B cell (primary cell): ENCODE measurements around the gene TMEM163. TPM values are rescaled to one million over a fixed set of nuclear protein-coding genes. Genes with fewer than 3 reads are reported as not detected.

ENCODE experiments used
- ATAC-seq: fragments of 200-7000 bp; cut with Tn5 transposase; one replicate; pipeline ENCODE4 v1.10.0; 2021; ENCODE audit warnings: low read depth, mild to moderate bottlenecking, moderate number of reproducible peaks, moderate library complexity
- CTCF ChIA-PET: fragments of 350-600 bp; sonication (Branson Sonifier 250); formaldehyde crosslinking; loops from one replicate; lab custom pipeline; 2021; ENCODE audit warnings: antibody characterized with exemption, inconsistent platforms; lab: Charles Lee
- POLR2A ChIA-PET: fragments of 350-600 bp; sonication (Branson Sonifier 250); formaldehyde crosslinking; loops from one replicate; lab custom pipeline; 2021; ENCODE audit warnings: antibody characterized with exemption; lab: Charles Lee
- DNase-seq: peaks from one replicate; pipeline ENCODE4 v3.0.0; 2013
- H2AFZ ChIP-seq: 2 replicates; pipeline ENCODE4 v1.6.1; 2012; ENCODE audit warnings: mild to moderate bottlenecking, low read depth, low read length; ENCODE audit not compliant: insufficient read depth, poor library complexity, severe bottlenecking
- H3K27ac ChIP-seq, 2 donors: 1 replicate in 1 of 2; 2 replicates in 1 of 2; pipeline ENCODE4 v1.5.1; 2012 to 2013; ENCODE audit warnings: low read length in 2 of 2, mild to moderate bottlenecking in 2 of 2, moderate library complexity in 1 of 2
- H3K27me3 ChIP-seq, 4 experiments: fragments of 200-600 bp in 1 of 4; sonication (generic) in 1 of 4; replicated peaks in 1 of 4; 1 replicate in 2 of 4; 2 replicates in 2 of 4; pipeline versions ENCODE4 v1.6.1 to v1.7.0; 2013 to 2016; ENCODE audit warnings: low read length in 3 of 4, mild to moderate bottlenecking in 2 of 4, mixed read lengths in 1 of 4, moderate library complexity in 1 of 4; ENCODE audit not compliant: insufficient read depth in 4 of 4, control insufficient read depth in 3 of 4; ENCODE audit errors: control extremely low read depth in 1 of 4
- H3K36me3 ChIP-seq, 2 experiments: replicated peaks in 1 of 2; 1 replicate in 1 of 2; 2 replicates in 1 of 2; pipeline versions ENCODE4 v1.6.1 to v1.7.1; 2013; ENCODE audit warnings: low read length in 1 of 2; ENCODE audit not compliant: insufficient read depth in 2 of 2, control insufficient read depth in 1 of 2; ENCODE audit errors: control extremely low read depth in 1 of 2, extremely low read depth in 1 of 2
- H3K4me1 ChIP-seq, 2 donors: fragments of 200-600 bp in 1 of 2; sonication (generic) in 1 of 2; 1 replicate in 1 of 2; 2 replicates in 1 of 2; pipeline versions ENCODE4 v1.5.1 to v1.6.1; 2013 to 2017; ENCODE audit warnings: low read length in 2 of 2; ENCODE audit not compliant: control insufficient read depth in 2 of 2, insufficient read depth in 2 of 2
- H3K4me2 ChIP-seq: replicated peaks from 2 replicates; pipeline ENCODE3; 2012; ENCODE audit warnings: mild to moderate bottlenecking, low read depth, low read length; ENCODE audit not compliant: poor library complexity, severe bottlenecking
- H3K4me3 ChIP-seq, 5 experiments: fragments of 200-600 bp in 1 of 5; sonication (generic) in 1 of 5; 1 replicate in 3 of 5; 2 replicates in 2 of 5; pipeline versions ENCODE4 v1.5.1 to v1.7.0; 2011 to 2016; ENCODE audit warnings: low read length in 4 of 5, mild to moderate bottlenecking in 4 of 5, low read depth in 2 of 5, control low read depth in 1 of 5, moderate library complexity in 1 of 5; ENCODE audit not compliant: insufficient read depth in 1 of 5; ENCODE audit errors: control extremely low read depth in 1 of 5, extremely low read depth in 1 of 5
- H3K79me2 ChIP-seq: fragments of 200-600 bp; sonication (generic); one replicate; pipeline ENCODE4 v1.6.0; 2016; ENCODE audit warnings: low read length; ENCODE audit not compliant: control insufficient read depth, insufficient read depth
- H3K9ac ChIP-seq: fragments of 200-600 bp; sonication (generic); 2 replicates; pipeline ENCODE4 v1.6.1; 2017; ENCODE audit warnings: mild to moderate bottlenecking, low read length, moderate library complexity
- H3K9me3 ChIP-seq, 3 donors: one replicate each; pipeline versions ENCODE4 v1.6.1 to v1.7.1; 2013; ENCODE audit warnings: low read length in 2 of 3; ENCODE audit not compliant: control insufficient read depth in 2 of 3, insufficient read depth in 1 of 3; ENCODE audit errors: control extremely low read depth in 1 of 3
- H4K20me1 ChIP-seq: 2 replicates; pipeline ENCODE4 v1.6.0; 2012; ENCODE audit warnings: mild to moderate bottlenecking, low read length; ENCODE audit not compliant: insufficient read depth, control insufficient read depth, poor library complexity, severe bottlenecking
- H3K27ac Mint-ChIP-seq: one replicate; pipeline ENCODE4 v1.8.0; 2021; ENCODE audit warnings: mixed read lengths
- H3K27me3 Mint-ChIP-seq: one replicate; pipeline ENCODE4 v1.8.0; 2021; ENCODE audit warnings: mixed read lengths
- H3K4me1 Mint-ChIP-seq: one replicate; pipeline ENCODE4 v1.8.0; 2021; ENCODE audit warnings: mixed read lengths
- H3K4me3 Mint-ChIP-seq: one replicate; pipeline ENCODE4 v1.8.0; 2021; ENCODE audit warnings: mixed read lengths
- H3K9me3 Mint-ChIP-seq: one replicate; pipeline ENCODE4 v1.8.0; 2022; ENCODE audit warnings: mixed read lengths; ENCODE audit not compliant: insufficient read depth
- EZH2 ChIP-seq: IDR thresholded peaks from 2 replicates; pipeline ENCODE4 v1.6.1; 2012; ENCODE audit warnings: borderline replicate concordance, low read depth, mild to moderate bottlenecking, moderate library complexity, low read length; ENCODE audit not compliant: insufficient read depth, poor library complexity, severe bottlenecking
- WGBS: methylation state at CpG from one replicate; pipeline ENCODE4 v1.1.5; 2013; ENCODE audit warnings: missing lambda C conversion rate; ENCODE audit not compliant: insufficient coverage; 5-methylcytosine and 5-hydroxymethylcytosine counted together
- intact Hi-C: fragments of 100-400 bp; cut with micrococcal nuclease; formaldehyde crosslinking; loops from one replicate; pipeline ENCODE4 v1.10.0; 2022
- polyA plus RNA-seq: library from polyadenylated mRNA; depleted of rRNA; stranded (reverse); fragments of >200 nt; gene quantifications from 2 replicates; pipeline ENCODE4 v1.2.3, GENCODE V29; 2012
- total RNA-seq, 2 donors: library from RNA; stranded (reverse); fragments of 120-200 nt in 1 of 2; gene quantifications; 1 replicate in 1 of 2; 2 replicates in 1 of 2; pipeline versions ENCODE4 v1.2.3 to v1.2.4, GENCODE V29; 2013 to 2022
- TF ChIP-seq, protein P1 (sequence below): fragments of 200-600 bp; IDR thresholded peaks from one replicate; pipeline ENCODE4 v1.8.0; 2022; ENCODE audit warnings: antibody characterized with exemption, mild to moderate bottlenecking

The TMEM163 gene
- total and polyA plus RNA-seq, 2 donors (not counting 1 experiment from before 2014, with no cell fraction given) = 2.6 to 5.6 TPM

- H3K4me3 ChIP-seq = no peak overlapping the region
- Mint-ChIP-seq H3K27ac (no peak overlapping the region), H3K4me3 (no peak overlapping the region), H3K4me1 (no peaks in the 10 kb centered on the region), H3K9me3 (peaks cover 2% of the 10 kb centered on the region), H3K27me3 (peaks cover 23% of the 10 kb centered on the region)
- H3K36me3 ChIP-seq = no peaks in the 10 kb centered on the region
- H3K27me3 ChIP-seq = peaks cover 0 to 9% (median 1%) of the 10 kb centered on the region in 4 experiments
- H3K9ac ChIP-seq = no peak overlapping the region
- H2AFZ ChIP-seq = no peak overlapping the region
- H4K20me1 ChIP-seq = no peaks in the 10 kb centered on the region
- intact Hi-C loops = no loop called here
- DNase-seq = no peak
- H3K27ac ChIP-seq = no peak overlapping the region
- ChIA-PET CTCF (no interaction called here), POLR2A (no interaction called here)
- no peak for TF ChIP-seq EZH2
- TF ChIP-seq, protein P1, sequence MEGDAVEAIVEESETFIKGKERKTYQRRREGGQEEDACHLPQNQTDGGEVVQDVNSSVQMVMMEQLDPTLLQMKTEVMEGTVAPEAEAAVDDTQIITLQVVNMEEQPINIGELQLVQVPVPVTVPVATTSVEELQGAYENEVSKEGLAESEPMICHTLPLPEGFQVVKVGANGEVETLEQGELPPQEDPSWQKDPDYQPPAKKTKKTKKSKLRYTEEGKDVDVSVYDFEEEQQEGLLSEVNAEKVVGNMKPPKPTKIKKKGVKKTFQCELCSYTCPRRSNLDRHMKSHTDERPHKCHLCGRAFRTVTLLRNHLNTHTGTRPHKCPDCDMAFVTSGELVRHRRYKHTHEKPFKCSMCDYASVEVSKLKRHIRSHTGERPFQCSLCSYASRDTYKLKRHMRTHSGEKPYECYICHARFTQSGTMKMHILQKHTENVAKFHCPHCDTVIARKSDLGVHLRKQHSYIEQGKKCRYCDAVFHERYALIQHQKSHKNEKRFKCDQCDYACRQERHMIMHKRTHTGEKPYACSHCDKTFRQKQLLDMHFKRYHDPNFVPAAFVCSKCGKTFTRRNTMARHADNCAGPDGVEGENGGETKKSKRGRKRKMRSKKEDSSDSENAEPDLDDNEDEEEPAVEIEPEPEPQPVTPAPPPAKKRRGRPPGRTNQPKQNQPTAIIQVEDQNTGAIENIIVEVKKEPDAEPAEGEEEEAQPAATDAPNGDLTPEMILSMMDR = no peak
- H3K9me3 ChIP-seq = peaks cover 0 to 11% (median 4%) of the 10 kb centered on the region in 3 donors
- WGBS = no CpG with 5 or more reads among the region's 2 CpGs
- H3K79me2 ChIP-seq = no peaks in the 10 kb centered on the region
- no peak overlapping the region for H3K4me2 ChIP-seq
- no peaks in the 10 kb centered on the region for H3K4me1 ChIP-seq
- no peak for ATAC-seq
Measured at GRCh38 chr2:134600208-134600607, 118.6 kb downstream of the TMEM163 start.

GRCh38 chr2:134599236-134599635, 119.6 kb downstream of the TMEM163 start:
- Histone ChIP-seq H3K9me3 (peaks cover 0 to 11% (median 4%) of the 10 kb centered on the region in 3 donors), H4K20me1 (no peaks in the 10 kb centered on the region), H3K36me3 (no peaks in the 10 kb centered on the region), H3K27ac (no peak overlapping the region), H3K27me3 (peaks cover 0 to 9% (median 1%) of the 10 kb centered on the region in 4 experiments), H3K4me2 (no peak overlapping the region), H3K9ac (no peak overlapping the region), H3K79me2 (no peaks in the 10 kb centered on the region), H3K4me1 (no peaks in the 10 kb centered on the region), H2AFZ (no peak overlapping the region), H3K4me3 (no peak overlapping the region)
- Mint-ChIP-seq H3K9me3 (peaks cover 2% of the 10 kb centered on the region), H3K27me3 (peaks cover 19% of the 10 kb centered on the region), H3K27ac (no peak overlapping the region), H3K4me1 (no peaks in the 10 kb centered on the region), H3K4me3 (no peak overlapping the region)
- TF ChIP-seq, protein P1 = no peak
- no peak for TF ChIP-seq EZH2
- DNase-seq = no peak
- ChIA-PET POLR2A (no interaction called here), CTCF (no interaction called here)
- intact Hi-C loops = no loop called here
- WGBS = 100% methylated on average over 2 of the region's 3 CpGs
- ATAC-seq = no peak
